Panc1 (cell line): Measurements from ENCODE around the gene PRKAG2. TPM values are rescaled to one million over a fixed set of nuclear protein-coding genes. Genes with fewer than 3 reads are reported as not detected.
A peak's percentile ranks its signal among the peaks of the same experiment; 100 is the strongest.

Source experiments
- ATAC-seq: fragments of 200-7000 bp; cut with Tn5 transposase; 2 replicates; pipeline ENCODE4 v1.9.1; 2020; ENCODE audit warnings: mild to moderate bottlenecking, moderate library complexity
- BruUV-seq: library from RNA; stranded (reverse); fragments of 400-500 nt; replicated peaks from 2 replicates; lab custom pipeline; 2021; lab: Mats Ljungman, UMichigan
- CTCF ChIA-PET: fragments of 300-600 bp; sonication (Branson Sonifier 250); formaldehyde crosslinking; loops from one replicate; lab custom pipeline; 2022; ENCODE audit warnings: antibody characterized with exemption; lab: Charles Lee
- POLR2A ChIA-PET: fragments of 300-600 bp; sonication (Branson Sonifier 250); formaldehyde crosslinking; loops from one replicate; lab custom pipeline; 2022; ENCODE audit warnings: antibody characterized with exemption; lab: Charles Lee
- DNase-seq: peaks from one replicate; pipeline ENCODE4 v3.0.0-alpha.2; 2010; ENCODE audit warnings: low read depth, low spot score
- H3K27ac ChIP-seq: 2 replicates; pipeline ENCODE4 v1.5.1; 2011; ENCODE audit warnings: mild to moderate bottlenecking, low read length, inconsistent platforms
- H3K27me3 ChIP-seq: fragments of 200-500 bp; sonication (Bioruptor generic); 2 replicates; pipeline ENCODE4 v1.6.0; 2014; ENCODE audit warnings: low read length, inconsistent platforms; ENCODE audit not compliant: control insufficient read depth, insufficient read depth
- H3K36me3 ChIP-seq: fragments of 200-500 bp; sonication (Bioruptor generic); 2 replicates; pipeline ENCODE4 v1.5.1; 2014; ENCODE audit warnings: inconsistent platforms, mild to moderate bottlenecking, low read length, moderate library complexity; ENCODE audit not compliant: control insufficient read depth, insufficient read depth
- H3K4me1 ChIP-seq: 2 replicates; pipeline ENCODE4 v1.5.1; 2011; ENCODE audit warnings: inconsistent platforms, mild to moderate bottlenecking, low read length, moderate library complexity; ENCODE audit not compliant: control insufficient read depth, insufficient read depth
- H3K4me3 ChIP-seq, 2 experiments: 2 replicates each; pipeline ENCODE4 v1.5.1; 2011 to 2012; ENCODE audit warnings: low read depth in 2 of 2, low read length in 2 of 2, mild to moderate bottlenecking in 2 of 2, inconsistent platforms in 1 of 2, moderate library complexity in 1 of 2
- H3K9me3 ChIP-seq: fragments of 200-500 bp; sonication (Bioruptor generic); 2 replicates; pipeline ENCODE4 v1.5.1; 2014; ENCODE audit warnings: low read depth, mild to moderate bottlenecking, inconsistent platforms, low read length, moderate library complexity; ENCODE audit not compliant: control insufficient read depth, insufficient read depth
- POLR2AphosphoS5 ChIP-seq: IDR thresholded peaks from 2 replicates; pipeline ENCODE4 v1.6.1; 2012; ENCODE audit warnings: mild to moderate bottlenecking, low read depth, low read length, moderate library complexity
- SIN3A ChIP-seq: IDR thresholded peaks from 2 replicates; pipeline ENCODE4 v1.6.1; 2012; ENCODE audit warnings: low read depth, mild to moderate bottlenecking, low read length, moderate library complexity, borderline replicate concordance; ENCODE audit not compliant: insufficient read depth
- TCF7L2 ChIP-seq: IDR thresholded peaks from 2 replicates; pipeline ENCODE4 v1.6.1; 2011; ENCODE audit warnings: mild to moderate bottlenecking, low read depth, low read length, inconsistent platforms
- in situ Hi-C: cut with HindIII; loops from 2 replicates; pipeline ENCODE4 v1.10.0; 2016; ENCODE audit warnings: low sequenced_read_pairs, low pct_unique_long_range_greater_than_20kb
- intact Hi-C: fragments of 100-400 bp; cut with micrococcal nuclease; formaldehyde crosslinking; loops from one replicate; pipeline ENCODE4 v1.10.0; 2022; ENCODE audit not compliant: unreplicated experiment
- total RNA-seq: library from RNA; stranded (reverse); gene quantifications from one replicate; pipeline ENCODE4 v1.2.1, GENCODE V29; 2021; ENCODE audit not compliant: unreplicated experiment
- TF ChIP-seq, protein P1 (sequence below), 2 experiments: IDR thresholded peaks; 2 replicates each; pipeline ENCODE4 v1.6.1; 2011 to 2012; ENCODE audit warnings: low read depth in 2 of 2, control low read depth in 1 of 2, low read length in 1 of 2, mild to moderate bottlenecking in 1 of 2, moderate library complexity in 1 of 2; ENCODE audit not compliant: insufficient read depth in 1 of 2
- TF ChIP-seq, protein P2 (sequence below): fragments of 450-650 bp; IDR thresholded peaks from 2 replicates; pipeline ENCODE4 v1.5.1; 2017; ENCODE audit warnings: mild to moderate bottlenecking

The PRKAG2 gene
- total RNA-seq, 1 experiment from 2014 or later, result 71.6 TPM

DNA sequence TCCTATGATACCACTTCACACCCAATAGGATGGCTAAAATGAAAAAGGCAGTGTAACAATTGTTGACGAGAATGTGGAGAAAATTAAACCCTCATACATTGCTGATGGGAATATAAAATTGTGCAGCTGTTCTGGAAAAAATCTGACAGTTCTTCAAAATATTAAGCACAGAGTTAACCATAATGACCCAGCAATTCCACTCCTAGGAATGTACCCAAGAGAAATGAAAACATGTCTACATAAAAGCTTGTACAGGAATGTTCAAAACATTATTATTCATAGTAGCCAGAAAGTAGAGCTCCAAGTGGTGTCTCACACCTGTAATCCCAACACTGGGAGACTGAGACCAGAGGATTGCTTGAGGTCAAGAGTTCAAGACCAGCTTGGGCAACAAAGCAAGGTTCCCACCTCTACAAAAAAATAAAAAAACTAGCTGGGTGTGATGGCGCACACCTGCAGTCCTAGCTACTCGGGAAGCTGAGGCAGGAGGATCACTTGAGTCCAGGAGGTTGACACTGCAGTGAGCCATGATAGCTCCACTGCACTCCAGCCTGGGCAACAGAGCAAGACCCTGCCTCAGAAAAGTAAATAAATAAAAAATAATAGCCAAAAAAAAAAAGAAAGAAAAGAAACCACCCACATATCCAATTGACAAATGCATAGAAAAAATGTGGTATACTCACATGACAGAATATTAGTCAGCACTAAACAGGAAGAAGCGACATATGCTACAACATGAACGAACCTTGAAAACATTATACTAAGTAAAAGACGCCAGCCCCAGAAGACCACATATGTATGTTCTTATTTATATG is 362.2 kb downstream of the PRKAG2 start:
- no peak for ATAC-seq
- no peaks in the 10 kb centered on the region for H3K27me3 ChIP-seq
- H3K4me3 ChIP-seq, result no peak overlapping the region
- in situ Hi-C loops, result no loop called here
- ChIA-PET POLR2A (no interaction called here), CTCF (no interaction called here)
- intact Hi-C loops, result loop anchor here (5.0 kb wide), 1 partner anchor 52 kb away; no protein-coding TSS in a partner anchor
- peaks cover 3% of the 10 kb centered on the region; the same call in 1 of the 2 replicates for H3K36me3 ChIP-seq
- peak overlapping the region; percentile 78 for H3K27ac ChIP-seq
- TF ChIP-seq, protein P1, sequence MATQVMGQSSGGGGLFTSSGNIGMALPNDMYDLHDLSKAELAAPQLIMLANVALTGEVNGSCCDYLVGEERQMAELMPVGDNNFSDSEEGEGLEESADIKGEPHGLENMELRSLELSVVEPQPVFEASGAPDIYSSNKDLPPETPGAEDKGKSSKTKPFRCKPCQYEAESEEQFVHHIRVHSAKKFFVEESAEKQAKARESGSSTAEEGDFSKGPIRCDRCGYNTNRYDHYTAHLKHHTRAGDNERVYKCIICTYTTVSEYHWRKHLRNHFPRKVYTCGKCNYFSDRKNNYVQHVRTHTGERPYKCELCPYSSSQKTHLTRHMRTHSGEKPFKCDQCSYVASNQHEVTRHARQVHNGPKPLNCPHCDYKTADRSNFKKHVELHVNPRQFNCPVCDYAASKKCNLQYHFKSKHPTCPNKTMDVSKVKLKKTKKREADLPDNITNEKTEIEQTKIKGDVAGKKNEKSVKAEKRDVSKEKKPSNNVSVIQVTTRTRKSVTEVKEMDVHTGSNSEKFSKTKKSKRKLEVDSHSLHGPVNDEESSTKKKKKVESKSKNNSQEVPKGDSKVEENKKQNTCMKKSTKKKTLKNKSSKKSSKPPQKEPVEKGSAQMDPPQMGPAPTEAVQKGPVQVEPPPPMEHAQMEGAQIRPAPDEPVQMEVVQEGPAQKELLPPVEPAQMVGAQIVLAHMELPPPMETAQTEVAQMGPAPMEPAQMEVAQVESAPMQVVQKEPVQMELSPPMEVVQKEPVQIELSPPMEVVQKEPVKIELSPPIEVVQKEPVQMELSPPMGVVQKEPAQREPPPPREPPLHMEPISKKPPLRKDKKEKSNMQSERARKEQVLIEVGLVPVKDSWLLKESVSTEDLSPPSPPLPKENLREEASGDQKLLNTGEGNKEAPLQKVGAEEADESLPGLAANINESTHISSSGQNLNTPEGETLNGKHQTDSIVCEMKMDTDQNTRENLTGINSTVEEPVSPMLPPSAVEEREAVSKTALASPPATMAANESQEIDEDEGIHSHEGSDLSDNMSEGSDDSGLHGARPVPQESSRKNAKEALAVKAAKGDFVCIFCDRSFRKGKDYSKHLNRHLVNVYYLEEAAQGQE (IDR thresholded peaks at IDR 0.05; ENCODE audit: insufficient read depth in 1 of 2, low read depth in 2 of 2, low read length in 1 of 2), result no peak
- no peak for TF ChIP-seq SIN3A
- TF ChIP-seq POLR2AphosphoS5, result no peak
- no peak for TF ChIP-seq TCF7L2
- TF ChIP-seq, protein P2, sequence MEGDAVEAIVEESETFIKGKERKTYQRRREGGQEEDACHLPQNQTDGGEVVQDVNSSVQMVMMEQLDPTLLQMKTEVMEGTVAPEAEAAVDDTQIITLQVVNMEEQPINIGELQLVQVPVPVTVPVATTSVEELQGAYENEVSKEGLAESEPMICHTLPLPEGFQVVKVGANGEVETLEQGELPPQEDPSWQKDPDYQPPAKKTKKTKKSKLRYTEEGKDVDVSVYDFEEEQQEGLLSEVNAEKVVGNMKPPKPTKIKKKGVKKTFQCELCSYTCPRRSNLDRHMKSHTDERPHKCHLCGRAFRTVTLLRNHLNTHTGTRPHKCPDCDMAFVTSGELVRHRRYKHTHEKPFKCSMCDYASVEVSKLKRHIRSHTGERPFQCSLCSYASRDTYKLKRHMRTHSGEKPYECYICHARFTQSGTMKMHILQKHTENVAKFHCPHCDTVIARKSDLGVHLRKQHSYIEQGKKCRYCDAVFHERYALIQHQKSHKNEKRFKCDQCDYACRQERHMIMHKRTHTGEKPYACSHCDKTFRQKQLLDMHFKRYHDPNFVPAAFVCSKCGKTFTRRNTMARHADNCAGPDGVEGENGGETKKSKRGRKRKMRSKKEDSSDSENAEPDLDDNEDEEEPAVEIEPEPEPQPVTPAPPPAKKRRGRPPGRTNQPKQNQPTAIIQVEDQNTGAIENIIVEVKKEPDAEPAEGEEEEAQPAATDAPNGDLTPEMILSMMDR, result no peak
- no TSS peak for BruUV-seq
- no peaks in the 10 kb centered on the region for H3K9me3 ChIP-seq
- DNase-seq, result no peak
- peaks cover 60% of the 10 kb centered on the region for H3K4me1 ChIP-seq

DNA sequence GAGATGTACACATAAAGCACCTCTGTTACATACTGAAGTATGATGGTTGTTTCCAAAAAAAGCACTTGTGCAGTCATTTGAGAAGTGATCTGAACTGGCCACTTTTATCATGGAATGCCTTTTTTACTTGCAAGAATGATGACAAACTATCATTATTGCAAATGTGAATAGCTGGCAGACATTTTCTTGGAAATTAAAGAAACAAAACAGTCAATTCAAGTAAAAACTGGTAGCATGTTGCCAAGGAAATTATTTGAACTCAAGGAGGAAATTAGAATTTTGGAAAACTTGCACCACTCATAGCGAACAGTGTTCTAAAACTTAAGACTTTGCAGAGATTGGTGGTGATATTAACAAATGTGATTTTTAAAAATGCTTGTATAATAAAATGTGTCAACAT is 363.8 kb downstream of the PRKAG2 start:
- H3K36me3 ChIP-seq, result no peaks in the 10 kb centered on the region; the same call in 1 of the 2 replicates
- TF ChIP-seq SIN3A, result no peak
- in situ Hi-C loops, result no loop called here
- H3K27ac ChIP-seq, result no peak overlapping the region
- H3K4me1 ChIP-seq, result peaks cover 70% of the 10 kb centered on the region
- intact Hi-C loops, result no loop called here
- BruUV-seq, result TSS peak; percentile 0
- ChIA-PET POLR2A (interaction anchor here (0.7 kb wide), 1 partner anchor 8 kb away, joined by 4 read pairs; no protein-coding TSS in a partner anchor), CTCF (no interaction called here)
- ATAC-seq, result no peak
- H3K27me3 ChIP-seq, result no peaks in the 10 kb centered on the region
- DNase-seq, result no peak
- no peak overlapping the region for H3K4me3 ChIP-seq
- no peaks in the 10 kb centered on the region for H3K9me3 ChIP-seq

DNA sequence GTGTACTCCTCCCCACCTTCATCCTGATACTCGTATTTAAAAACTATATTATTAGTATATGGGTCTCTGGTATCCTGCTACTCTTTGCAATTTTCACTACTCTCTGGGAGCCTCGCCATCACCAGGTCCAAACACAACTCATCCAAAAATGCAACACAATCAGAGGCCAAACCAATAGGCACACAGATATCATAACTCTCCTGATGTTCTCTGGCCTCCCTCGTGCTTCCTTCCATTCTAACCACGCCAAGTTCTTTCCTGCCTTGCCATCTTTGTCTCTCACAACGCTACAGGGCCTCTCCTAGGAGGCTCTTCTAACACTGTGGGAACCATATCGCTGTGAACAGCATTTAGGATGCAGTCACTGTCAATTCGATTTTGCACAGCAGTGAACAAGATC is 364.6 kb downstream of the PRKAG2 start:
- no TSS peak for BruUV-seq
- intact Hi-C loops, result no loop called here
- Histone ChIP-seq H3K9me3 (no peaks in the 10 kb centered on the region), H3K27ac (peak overlapping the region; percentile 17; the same call in 1 of the 2 replicates), H3K4me3 (no peak overlapping the region), H3K27me3 (no peaks in the 10 kb centered on the region), H3K4me1 (peaks cover 76% of the 10 kb centered on the region), H3K36me3 (no peaks in the 10 kb centered on the region)
- no peak for ATAC-seq
- TF ChIP-seq, protein P2, result no peak
- TF ChIP-seq POLR2AphosphoS5 (no peak), SIN3A (no peak), TCF7L2 (no peak)
- TF ChIP-seq, protein P1 (IDR thresholded peaks at IDR 0.05; ENCODE audit: insufficient read depth in 1 of 2, low read depth in 2 of 2, low read length in 1 of 2), result no peak
- CTCF ChIA-PET, result no interaction called here
- POLR2A ChIA-PET, result no interaction called here
- in situ Hi-C loops, result no loop called here
- no peak for DNase-seq
